ENCODE measurements around the gene CDYL.

The CDYL gene

DNA sequence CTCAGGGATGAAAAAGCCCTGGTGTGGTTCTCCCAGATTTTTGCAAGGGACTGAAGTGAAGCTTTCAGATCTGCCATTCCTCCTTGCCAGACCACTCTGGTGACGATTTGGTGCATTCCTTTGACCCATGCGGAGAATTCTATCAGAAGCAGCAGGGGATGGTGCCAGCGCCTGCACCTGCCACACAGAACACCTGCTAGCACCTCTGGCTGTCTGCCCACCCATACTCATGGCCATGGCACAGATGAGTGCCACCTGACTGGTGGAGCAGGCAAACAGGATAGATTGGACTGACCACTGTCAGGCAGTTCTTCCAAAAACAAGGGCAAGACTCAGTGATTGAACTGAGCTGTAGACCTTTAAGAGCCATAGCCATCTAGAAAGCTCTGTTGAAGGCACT, 107.1 kb downstream of the CDYL start:
- no peak for DNase-seq (ENCODE audit: low read depth, low spot score)

- DNase-seq (ENCODE audit: low read depth, low spot score) = no peak
Observed at GRCh38 chr6:4884646-4885340, 108.6 kb downstream of the CDYL start.

DNA sequence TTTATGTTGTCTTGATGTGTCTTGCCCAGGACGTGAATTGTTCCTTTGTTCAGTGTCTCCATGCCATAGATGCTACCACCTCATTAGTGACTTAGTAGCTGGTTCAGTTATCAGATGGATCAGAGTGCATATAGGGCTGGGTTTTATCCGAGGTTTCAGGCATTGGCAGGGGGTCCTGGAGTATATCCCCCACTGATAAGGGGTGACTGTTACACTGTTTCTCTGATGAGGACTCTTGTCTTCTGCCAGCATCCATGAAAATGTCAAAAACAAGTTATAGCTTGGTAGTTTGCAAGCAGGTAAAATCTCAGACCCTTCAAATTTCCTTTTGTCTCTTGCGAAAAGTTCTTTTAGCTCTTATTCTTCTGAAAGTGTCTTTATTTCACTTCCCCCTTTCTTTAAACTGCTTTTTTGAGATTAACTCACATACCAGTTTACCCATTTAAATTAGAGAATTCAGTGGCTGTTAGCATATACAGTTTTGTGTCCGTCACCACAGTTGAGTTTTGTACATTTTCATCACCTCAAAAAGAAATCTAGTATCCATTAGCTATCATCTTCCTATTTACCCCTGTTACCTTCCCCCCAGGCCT, 109.2 kb downstream of the CDYL start:
- no peak for DNase-seq (ENCODE audit: low read depth, low spot score)

- DNase-seq (ENCODE audit: low read depth, low spot score) = no peak
Observed at GRCh38 chr6:4888841-4889240, 112.6 kb downstream of the CDYL start.

- DNase-seq (ENCODE audit: low read depth, low spot score) = no peak
Observed at GRCh38 chr6:4889701-4890100, 113.5 kb downstream of the CDYL start.

- no peak for DNase-seq (ENCODE audit: low read depth, low spot score)
Observed at GRCh38 chr6:4890191-4890590, 114.0 kb downstream of the CDYL start.

- DNase-seq (ENCODE audit: low read depth, low spot score) = no peak
Observed at GRCh38 chr6:4890627-4891026, 114.4 kb downstream of the CDYL start.

DNA sequence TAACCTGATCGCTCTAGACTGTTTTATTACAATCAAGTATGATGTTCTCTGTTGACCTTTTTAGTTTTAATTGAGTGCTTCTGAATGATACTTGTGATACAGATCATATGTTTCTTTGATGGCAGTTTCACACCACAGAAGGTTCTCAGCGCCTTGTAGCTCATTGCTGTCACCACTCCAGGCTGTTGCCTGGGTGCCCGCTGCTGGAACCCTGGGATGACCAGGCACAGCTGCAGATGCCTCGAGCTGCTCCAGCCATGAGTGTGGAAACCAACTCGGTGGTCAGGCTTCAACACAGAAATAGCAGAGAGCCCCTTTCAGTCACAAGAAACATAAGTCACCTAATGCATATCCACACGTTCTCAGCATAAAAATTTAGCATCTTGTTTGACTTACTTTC, 114.9 kb downstream of the CDYL start:
- no peak for DNase-seq (ENCODE audit: low read depth, low spot score)

DNA sequence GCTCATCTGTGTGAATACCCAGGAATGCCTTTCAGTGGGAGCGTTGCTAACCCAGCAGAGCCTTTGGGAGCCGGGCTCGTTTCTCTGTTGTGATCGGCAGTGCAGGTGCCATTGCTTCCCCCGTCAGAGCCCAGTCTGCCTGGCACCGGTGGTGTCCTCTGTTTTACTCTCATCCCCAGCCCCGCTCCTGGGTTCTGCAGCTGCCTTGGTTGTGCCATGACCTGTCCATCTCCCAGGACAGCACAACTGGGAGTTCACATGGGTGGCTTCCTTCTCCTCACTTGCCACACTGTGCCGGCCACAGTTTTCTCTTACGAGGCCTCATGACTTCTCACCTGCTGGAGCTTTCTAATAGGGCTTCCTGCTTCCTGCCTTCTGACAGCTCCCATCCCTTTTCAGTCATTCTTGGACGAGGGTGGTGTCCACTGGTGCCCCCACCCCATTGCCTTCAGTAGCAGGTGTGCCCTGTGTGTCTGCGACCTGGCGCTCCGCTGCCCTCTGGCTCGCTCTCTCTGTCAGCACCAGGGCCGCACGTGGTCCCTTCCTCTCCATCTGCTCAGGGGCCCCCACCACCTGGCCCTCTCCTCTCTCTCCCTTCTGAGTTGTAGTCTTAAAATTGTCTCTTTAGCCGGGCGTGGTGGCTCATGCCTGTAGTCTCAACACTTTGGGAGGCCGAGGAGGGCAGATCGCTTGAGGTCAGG, 116.7 kb downstream of the CDYL start:
- DNase-seq (ENCODE audit: low read depth, low spot score) = no peak

DNA sequence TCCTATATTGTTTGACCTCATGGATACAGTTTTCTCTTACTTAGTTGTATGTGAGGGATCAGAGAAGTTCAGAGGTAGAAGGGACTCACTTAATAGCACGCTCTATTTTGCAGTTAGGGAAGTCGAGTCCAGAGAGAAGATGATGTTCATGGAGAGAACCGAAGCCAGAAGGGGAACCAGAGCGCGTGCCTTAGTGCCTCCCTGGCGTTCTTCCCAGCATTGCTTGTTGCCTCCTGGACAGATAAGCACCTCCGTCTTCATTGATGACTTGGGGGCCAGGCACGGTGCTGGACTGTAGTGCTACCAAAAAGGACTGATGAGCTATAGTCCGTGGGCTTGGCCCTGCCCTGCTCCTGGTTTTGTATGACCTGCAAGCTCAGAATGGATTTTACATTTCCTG, 117.8 kb downstream of the CDYL start:
- DNase-seq (ENCODE audit: low read depth, low spot score) = no peak

- DNase-seq (ENCODE audit: low read depth, low spot score) = no peak
Observed at GRCh38 chr6:4895971-4896370, 119.8 kb downstream of the CDYL start.

DNA sequence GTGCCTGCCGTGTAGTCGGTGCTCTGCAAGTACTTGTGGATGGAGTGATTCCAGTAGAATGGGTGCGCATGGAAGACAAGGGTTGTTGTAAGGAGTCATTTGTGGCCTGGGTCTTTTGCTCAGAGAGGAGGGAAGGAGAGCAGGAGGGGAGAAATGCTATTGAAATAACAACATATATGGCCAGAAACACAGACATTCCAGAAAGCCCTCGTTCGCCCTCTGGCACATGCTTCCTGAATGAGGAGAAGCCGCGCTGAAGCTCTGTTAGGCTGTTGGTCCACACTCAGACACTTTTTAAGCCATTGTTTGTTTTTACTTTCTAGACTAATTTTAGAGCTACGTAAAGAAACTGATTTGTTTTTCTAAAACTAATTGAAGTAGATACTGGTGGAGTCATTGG, 120.2 kb downstream of the CDYL start:
- no peak for DNase-seq (ENCODE audit: low read depth, low spot score)

DNA sequence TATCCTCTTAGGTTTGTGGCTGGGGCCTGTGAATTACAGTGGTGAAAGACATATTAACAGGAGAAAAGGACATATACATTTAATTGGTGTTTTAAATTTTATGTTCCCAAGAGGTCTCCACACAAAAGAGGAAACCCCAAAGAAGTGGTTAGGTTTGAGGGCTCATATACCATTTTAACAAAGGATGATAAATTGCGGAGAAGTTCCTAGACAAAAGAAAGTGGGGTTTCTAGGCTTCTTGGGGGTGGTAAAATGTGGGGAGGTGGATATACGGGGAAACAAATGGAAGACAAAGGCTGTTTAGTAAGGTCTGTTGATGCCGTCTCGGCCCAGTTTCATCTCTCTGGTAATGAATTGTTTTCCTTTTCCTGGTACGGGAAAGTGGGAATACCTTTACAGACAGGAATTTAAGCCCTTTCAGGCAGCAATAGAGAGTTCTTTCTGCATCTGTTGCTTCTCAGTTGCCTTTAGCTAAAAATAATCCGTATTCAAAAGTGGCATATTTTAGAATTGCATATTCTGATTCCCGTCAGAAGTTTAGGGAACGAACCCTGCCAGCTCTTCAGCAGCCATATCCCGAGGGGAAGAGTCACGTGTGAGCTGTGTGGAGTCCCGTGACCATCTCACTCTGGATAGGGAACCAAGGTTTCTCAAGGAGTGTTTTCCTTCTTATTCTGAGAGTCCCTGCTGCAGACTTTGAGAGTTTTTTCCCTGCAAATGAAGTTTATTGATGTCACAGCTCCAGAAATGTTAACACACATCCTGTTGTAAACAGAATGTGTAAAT, 123.2 kb downstream of the CDYL start:
- no peak for DNase-seq (ENCODE audit: low read depth, low spot score)

- DNase-seq (ENCODE audit: low read depth, low spot score) = no peak
Observed at GRCh38 chr6:4901386-4902061, 125.3 kb downstream of the CDYL start.

DNA sequence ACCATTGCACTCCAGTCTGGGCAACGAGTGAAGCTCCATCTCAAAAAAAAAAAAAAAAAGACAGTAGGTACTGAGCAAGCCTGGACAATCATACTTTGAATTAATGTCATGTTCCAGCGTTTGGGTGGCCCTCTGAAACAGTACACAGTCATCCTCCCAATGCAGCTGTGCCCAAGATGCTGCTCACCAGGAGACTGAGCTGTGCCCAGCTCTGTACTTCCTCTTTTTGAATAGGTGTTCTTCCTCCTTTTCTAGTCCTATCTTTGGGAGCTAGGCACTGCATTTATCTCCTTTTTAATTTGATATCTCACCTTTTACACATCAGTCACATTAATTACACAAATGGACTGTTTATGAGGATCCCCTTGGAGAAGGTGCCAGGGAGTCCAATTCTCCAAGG, 126.2 kb downstream of the CDYL start:
- no peak for DNase-seq (ENCODE audit: low read depth, low spot score)

- DNase-seq (ENCODE audit: low read depth, low spot score) = no peak
Observed at GRCh38 chr6:4903121-4903520, 126.9 kb downstream of the CDYL start.

DNA sequence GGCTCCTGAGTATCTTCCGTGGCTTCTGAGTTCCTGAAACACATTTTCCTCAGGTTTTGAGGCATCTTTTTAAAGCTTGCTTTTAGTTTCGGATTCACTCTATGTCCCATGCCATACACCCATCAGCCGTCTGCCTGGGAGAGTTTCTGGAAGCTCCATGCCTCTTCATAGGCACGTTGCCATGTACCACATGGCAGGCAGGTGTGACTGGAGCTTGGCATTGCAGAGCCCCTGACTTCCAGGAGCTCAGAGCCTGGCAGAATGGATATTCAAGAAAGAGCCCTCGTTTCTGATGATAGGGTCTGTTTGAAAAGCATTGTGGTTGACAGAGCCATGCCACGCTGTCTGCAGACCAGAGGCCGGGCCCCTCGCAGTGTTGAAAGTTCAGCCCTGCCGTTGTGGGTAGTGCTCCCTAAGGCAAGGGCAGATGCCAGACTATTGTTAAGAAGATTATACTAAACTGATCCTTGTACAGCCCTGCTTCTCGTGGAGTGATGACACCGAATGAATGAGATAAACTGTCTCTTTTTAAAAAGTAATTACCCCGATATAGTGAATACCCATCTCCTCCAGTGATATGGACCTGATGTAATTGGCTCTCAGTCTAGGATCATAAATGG, 127.7 kb downstream of the CDYL start:
- DNase-seq (ENCODE audit: low read depth, low spot score) = no peak

DNA sequence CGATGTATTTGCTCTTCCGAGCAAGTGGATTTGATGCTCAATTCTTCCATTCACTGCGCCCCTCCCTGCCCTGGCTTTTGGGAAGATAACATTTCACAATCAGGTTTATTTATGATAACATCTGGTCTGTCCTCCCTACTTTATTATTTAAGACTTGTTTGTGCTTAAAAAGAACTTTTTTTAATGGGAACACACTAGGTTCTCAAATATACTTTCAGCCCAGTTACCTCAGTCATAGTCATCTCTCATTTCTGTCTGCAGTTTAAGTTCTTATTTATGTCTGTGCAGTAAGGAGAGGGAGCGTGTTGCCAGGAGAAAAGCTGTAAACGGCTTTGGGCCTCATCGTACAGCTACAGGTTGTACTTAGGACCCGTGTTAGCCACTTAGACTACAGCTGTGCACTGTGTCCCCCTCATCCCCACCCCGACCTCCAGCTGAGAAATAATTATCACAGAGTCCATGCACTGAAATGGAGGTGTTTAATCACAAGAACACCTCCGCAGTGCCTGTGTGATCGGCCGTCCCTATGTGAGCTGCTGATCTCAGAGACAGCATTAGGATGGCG, 128.3 kb downstream of the CDYL start:
- no peak for DNase-seq (ENCODE audit: low read depth, low spot score)

DNA sequence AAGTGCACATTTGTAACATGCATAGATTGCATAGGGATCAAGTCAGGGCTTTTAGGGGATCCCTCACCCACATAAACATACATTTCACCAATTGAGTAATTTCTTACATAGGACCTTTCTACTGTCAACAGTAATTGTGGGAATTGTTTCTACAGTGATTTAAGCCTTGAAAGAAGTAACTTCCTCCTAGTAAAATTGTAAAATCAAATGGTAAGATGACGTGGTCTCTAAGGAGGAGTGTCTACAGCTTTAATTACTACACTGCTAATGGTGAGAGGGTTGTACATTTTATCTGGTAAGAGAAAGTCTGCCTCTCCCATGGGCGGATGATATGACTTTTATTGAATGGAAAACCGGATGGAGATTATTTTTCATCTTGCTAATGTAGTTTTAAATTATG, 129.6 kb downstream of the CDYL start:
- no peak for DNase-seq (ENCODE audit: low read depth, low spot score)

- no peak for DNase-seq (ENCODE audit: low read depth, low spot score)
Observed at GRCh38 chr6:4906293-4907276, 130.4 kb downstream of the CDYL start.

Data from brain pericyte (primary cell).